ENCODE data around the gene SHOC2.

DNA sequence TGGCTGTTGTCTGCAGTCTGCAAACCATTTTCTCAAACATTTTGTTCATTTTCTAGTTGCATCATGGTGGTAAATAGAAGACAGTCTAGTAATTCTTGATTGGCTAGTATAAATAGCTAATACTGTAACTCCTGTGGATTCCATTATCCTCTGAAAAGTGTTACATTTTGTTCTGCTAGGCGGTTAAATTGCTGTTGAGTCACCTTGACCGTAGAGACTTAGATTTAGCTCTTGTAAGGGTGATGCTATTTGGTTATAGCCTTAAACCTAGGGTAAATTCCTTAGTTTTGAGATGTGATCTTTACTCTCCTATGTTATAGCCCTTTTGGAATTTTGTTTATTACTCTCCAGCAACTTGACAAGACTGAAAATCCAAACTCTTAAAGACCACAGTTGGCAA lies 58.8 kb downstream of the SHOC2 start:
- TF ChIP-seq, protein P1, sequence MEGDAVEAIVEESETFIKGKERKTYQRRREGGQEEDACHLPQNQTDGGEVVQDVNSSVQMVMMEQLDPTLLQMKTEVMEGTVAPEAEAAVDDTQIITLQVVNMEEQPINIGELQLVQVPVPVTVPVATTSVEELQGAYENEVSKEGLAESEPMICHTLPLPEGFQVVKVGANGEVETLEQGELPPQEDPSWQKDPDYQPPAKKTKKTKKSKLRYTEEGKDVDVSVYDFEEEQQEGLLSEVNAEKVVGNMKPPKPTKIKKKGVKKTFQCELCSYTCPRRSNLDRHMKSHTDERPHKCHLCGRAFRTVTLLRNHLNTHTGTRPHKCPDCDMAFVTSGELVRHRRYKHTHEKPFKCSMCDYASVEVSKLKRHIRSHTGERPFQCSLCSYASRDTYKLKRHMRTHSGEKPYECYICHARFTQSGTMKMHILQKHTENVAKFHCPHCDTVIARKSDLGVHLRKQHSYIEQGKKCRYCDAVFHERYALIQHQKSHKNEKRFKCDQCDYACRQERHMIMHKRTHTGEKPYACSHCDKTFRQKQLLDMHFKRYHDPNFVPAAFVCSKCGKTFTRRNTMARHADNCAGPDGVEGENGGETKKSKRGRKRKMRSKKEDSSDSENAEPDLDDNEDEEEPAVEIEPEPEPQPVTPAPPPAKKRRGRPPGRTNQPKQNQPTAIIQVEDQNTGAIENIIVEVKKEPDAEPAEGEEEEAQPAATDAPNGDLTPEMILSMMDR (conservative IDR thresholded peaks at IDR 0.05; ENCODE audit: low read depth in 2 of 2), result no peak
- TF ChIP-seq, protein P2, sequence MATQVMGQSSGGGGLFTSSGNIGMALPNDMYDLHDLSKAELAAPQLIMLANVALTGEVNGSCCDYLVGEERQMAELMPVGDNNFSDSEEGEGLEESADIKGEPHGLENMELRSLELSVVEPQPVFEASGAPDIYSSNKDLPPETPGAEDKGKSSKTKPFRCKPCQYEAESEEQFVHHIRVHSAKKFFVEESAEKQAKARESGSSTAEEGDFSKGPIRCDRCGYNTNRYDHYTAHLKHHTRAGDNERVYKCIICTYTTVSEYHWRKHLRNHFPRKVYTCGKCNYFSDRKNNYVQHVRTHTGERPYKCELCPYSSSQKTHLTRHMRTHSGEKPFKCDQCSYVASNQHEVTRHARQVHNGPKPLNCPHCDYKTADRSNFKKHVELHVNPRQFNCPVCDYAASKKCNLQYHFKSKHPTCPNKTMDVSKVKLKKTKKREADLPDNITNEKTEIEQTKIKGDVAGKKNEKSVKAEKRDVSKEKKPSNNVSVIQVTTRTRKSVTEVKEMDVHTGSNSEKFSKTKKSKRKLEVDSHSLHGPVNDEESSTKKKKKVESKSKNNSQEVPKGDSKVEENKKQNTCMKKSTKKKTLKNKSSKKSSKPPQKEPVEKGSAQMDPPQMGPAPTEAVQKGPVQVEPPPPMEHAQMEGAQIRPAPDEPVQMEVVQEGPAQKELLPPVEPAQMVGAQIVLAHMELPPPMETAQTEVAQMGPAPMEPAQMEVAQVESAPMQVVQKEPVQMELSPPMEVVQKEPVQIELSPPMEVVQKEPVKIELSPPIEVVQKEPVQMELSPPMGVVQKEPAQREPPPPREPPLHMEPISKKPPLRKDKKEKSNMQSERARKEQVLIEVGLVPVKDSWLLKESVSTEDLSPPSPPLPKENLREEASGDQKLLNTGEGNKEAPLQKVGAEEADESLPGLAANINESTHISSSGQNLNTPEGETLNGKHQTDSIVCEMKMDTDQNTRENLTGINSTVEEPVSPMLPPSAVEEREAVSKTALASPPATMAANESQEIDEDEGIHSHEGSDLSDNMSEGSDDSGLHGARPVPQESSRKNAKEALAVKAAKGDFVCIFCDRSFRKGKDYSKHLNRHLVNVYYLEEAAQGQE (IDR thresholded peaks at IDR 0.05; ENCODE audit: unreplicated experiment), result no peak
- TF ChIP-seq EZH2 (IDR thresholded peaks at IDR 0.05; ENCODE audit: low read depth, unreplicated experiment), result no peak
- no peak for TF ChIP-seq POLR2AphosphoS5 (IDR thresholded peaks at IDR 0.05; ENCODE audit: low read depth)
- no peak for TF ChIP-seq CREB1 (CRISPR knock-in tag; IDR thresholded peaks at IDR 0.05; ENCODE audit: low read depth)
